Measurements from ENCODE around the gene PODN.

PODN gene

DNA sequence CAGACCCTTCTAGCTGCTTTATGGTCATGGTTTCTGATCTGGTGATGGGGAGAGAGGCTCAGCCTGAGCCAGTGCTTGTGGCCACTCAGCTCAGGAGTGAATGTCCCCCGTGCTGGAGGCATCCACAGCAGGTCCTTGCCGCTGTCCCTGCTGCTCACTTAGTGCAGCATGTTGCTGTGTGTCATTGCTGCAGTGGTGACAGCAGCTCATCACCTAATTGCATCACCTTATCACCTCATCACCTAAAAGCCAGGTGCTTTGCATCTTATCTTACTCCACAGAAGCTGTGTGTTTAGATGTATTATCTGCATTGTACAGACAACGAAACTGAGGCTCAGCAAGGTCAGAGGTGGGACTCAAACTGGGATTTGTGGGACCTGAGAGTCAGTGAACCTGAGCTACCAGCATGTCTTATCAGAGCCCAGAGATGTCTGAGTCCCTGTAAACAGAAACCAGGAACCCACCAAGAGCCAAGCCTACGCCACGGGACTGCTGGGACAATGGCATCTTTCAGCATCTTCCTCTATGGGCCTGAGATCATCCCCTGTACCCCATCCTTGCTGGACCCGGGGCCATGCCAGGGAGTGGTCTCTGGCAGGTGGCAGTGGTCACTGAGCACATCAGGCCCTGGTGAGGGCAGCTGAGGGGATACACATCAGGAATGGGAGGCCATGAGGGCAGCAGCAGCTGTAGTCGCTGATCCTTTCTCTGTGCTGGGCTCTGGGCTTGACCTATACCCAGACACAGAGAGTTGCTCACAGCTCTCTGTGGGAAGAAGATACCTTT lies 6.5 kb downstream of the PODN start:
- no peak for ATAC-seq
- TF ChIP-seq CSDC2 (CRISPR knock-in tag; IDR thresholded peaks at IDR 0.05), result no peak
- TF ChIP-seq TCF4 (CRISPR knock-in tag; IDR thresholded peaks at IDR 0.05; ENCODE audit: borderline replicate concordance), result peak; percentile 23; the same call in 1 of the 2 replicates

DNA sequence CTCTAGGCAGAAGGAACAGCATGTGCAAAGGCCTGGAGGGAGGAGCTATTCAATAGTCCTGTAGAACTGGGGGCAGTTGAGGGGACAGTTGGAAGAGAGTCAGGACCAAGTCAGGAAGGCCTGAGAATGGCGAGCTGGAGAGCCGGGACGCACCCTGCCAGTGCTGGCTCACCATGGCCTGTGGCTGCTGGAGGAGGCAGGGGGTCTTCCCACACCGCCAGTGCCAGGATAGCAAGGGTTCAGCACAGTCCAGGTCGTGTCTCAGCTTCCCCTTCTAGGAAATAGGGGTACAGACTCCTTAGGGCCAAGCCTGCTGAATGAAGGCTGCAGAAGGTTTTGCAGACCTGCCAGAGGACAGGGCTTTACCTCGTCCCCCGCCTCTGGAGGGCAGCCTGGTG lies 7.3 kb downstream of the PODN start:
- TF ChIP-seq ZFP3 (CRISPR knock-in tag; IDR thresholded peaks at IDR 0.05) (no peak), BACH2 (CRISPR knock-in tag; IDR thresholded peaks at IDR 0.05; ENCODE audit: borderline replicate concordance) (no peak), CSDC2 (CRISPR knock-in tag; IDR thresholded peaks at IDR 0.05) (no peak), TCF4 (CRISPR knock-in tag; IDR thresholded peaks at IDR 0.05; ENCODE audit: borderline replicate concordance) (no peak), RARB (CRISPR knock-in tag; IDR thresholded peaks at IDR 0.05) (no peak), ARNTL (CRISPR knock-in tag; IDR thresholded peaks at IDR 0.05; ENCODE audit: borderline replicate concordance, low read depth) (no peak), SNAI2 (CRISPR knock-in tag; IDR thresholded peaks at IDR 0.05) (no peak), ISL1 (CRISPR knock-in tag; IDR thresholded peaks at IDR 0.05) (no peak), PPARA (CRISPR knock-in tag; IDR thresholded peaks at IDR 0.05; ENCODE audit: borderline replicate concordance) (no peak), GLIS3 (CRISPR knock-in tag; IDR thresholded peaks at IDR 0.05) (no peak)
- TF ChIP-seq, protein P1, sequence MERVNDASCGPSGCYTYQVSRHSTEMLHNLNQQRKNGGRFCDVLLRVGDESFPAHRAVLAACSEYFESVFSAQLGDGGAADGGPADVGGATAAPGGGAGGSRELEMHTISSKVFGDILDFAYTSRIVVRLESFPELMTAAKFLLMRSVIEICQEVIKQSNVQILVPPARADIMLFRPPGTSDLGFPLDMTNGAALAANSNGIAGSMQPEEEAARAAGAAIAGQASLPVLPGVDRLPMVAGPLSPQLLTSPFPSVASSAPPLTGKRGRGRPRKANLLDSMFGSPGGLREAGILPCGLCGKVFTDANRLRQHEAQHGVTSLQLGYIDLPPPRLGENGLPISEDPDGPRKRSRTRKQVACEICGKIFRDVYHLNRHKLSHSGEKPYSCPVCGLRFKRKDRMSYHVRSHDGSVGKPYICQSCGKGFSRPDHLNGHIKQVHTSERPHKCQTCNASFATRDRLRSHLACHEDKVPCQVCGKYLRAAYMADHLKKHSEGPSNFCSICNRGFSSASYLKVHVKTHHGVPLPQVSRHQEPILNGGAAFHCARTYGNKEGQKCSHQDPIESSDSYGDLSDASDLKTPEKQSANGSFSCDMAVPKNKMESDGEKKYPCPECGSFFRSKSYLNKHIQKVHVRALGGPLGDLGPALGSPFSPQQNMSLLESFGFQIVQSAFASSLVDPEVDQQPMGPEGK (CRISPR knock-in tag; IDR thresholded peaks at IDR 0.05; ENCODE audit: borderline replicate concordance), result no peak
- TF ChIP-seq, protein P2, sequence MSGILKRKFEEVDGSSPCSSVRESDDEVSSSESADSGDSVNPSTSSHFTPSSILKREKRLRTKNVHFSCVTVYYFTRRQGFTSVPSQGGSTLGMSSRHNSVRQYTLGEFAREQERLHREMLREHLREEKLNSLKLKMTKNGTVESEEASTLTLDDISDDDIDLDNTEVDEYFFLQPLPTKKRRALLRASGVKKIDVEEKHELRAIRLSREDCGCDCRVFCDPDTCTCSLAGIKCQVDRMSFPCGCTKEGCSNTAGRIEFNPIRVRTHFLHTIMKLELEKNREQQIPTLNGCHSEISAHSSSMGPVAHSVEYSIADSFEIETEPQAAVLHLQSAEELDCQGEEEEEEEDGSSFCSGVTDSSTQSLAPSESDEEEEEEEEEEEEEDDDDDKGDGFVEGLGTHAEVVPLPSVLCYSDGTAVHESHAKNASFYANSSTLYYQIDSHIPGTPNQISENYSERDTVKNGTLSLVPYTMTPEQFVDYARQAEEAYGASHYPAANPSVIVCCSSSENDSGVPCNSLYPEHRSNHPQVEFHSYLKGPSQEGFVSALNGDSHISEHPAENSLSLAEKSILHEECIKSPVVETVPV (CRISPR knock-in tag; IDR thresholded peaks at IDR 0.05), result no peak
- TF ChIP-seq, protein P3, sequence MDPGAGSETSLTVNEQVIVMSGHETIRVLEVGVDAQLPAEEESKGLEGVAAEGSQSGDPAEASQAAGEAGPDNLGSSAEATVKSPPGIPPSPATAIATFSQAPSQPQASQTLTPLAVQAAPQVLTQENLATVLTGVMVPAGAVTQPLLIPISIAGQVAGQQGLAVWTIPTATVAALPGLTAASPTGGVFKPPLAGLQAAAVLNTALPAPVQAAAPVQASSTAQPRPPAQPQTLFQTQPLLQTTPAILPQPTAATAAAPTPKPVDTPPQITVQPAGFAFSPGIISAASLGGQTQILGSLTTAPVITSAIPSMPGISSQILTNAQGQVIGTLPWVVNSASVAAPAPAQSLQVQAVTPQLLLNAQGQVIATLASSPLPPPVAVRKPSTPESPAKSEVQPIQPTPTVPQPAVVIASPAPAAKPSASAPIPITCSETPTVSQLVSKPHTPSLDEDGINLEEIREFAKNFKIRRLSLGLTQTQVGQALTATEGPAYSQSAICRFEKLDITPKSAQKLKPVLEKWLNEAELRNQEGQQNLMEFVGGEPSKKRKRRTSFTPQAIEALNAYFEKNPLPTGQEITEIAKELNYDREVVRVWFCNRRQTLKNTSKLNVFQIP (CRISPR knock-in tag; IDR thresholded peaks at IDR 0.05; ENCODE audit: borderline replicate concordance, low read depth), result no peak
- ATAC-seq, result no peak

DNA sequence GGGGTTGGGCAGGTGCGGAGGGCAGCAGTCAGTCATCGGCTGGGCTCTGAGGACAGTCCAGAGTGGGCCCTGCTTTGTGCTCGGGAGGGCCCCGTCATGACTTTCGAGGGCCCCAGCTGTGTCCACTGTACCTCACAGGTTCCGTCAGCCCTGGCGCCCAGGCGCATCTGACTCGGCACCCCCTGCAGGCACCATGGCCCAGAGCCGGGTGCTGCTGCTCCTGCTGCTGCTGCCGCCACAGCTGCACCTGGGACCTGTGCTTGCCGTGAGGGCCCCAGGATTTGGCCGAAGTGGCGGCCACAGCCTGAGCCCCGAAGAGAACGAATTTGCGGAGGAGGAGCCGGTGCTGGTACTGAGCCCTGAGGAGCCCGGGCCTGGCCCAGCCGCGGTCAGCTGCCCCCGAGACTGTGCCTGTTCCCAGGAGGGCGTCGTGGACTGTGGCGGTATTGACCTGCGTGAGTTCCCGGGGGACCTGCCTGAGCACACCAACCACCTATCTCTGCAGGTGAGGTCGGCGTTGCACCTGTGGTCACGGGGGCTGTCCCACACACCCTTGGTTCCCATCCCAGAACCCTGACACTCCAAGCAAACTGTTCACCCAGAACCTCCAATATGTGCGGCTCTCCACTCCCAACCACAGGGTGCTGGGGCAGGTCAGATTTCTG lies 7.8 kb downstream of the PODN start:
- TF ChIP-seq BACH2 (CRISPR knock-in tag; IDR thresholded peaks at IDR 0.05; ENCODE audit: borderline replicate concordance) (no peak), PPARA (CRISPR knock-in tag; IDR thresholded peaks at IDR 0.05; ENCODE audit: borderline replicate concordance) (no peak), ZNF8 (CRISPR knock-in tag; IDR thresholded peaks at IDR 0.05) (no peak), CSDC2 (CRISPR knock-in tag; IDR thresholded peaks at IDR 0.05) (no peak), TOX (CRISPR knock-in tag; IDR thresholded peaks at IDR 0.05; ENCODE audit: borderline replicate concordance) (no peak), ZNF70 (CRISPR knock-in tag; IDR thresholded peaks at IDR 0.05) (no peak), ZNF565 (CRISPR knock-in tag; conservative IDR thresholded peaks at IDR 0.05; ENCODE audit: low read depth) (no peak), OSR1 (CRISPR knock-in tag; IDR thresholded peaks at IDR 0.05) (no peak), ZFP30 (CRISPR knock-in tag; IDR thresholded peaks at IDR 0.05) (no peak), GLIS3 (CRISPR knock-in tag; IDR thresholded peaks at IDR 0.05) (no peak), ZFP3 (CRISPR knock-in tag; IDR thresholded peaks at IDR 0.05) (no peak), ZC3H10 (CRISPR knock-in tag; IDR thresholded peaks at IDR 0.05) (no peak)
- TF ChIP-seq, protein P4, sequence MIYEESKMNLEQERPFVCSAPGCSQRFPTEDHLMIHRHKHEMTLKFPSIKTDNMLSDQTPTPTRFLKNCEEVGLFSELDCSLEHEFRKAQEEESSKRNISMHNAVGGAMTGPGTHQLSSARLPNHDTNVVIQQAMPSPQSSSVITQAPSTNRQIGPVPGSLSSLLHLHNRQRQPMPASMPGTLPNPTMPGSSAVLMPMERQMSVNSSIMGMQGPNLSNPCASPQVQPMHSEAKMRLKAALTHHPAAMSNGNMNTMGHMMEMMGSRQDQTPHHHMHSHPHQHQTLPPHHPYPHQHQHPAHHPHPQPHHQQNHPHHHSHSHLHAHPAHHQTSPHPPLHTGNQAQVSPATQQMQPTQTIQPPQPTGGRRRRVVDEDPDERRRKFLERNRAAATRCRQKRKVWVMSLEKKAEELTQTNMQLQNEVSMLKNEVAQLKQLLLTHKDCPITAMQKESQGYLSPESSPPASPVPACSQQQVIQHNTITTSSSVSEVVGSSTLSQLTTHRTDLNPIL (CRISPR knock-in tag; IDR thresholded peaks at IDR 0.05; ENCODE audit: low read depth), result no peak
- TF ChIP-seq, protein P5, sequence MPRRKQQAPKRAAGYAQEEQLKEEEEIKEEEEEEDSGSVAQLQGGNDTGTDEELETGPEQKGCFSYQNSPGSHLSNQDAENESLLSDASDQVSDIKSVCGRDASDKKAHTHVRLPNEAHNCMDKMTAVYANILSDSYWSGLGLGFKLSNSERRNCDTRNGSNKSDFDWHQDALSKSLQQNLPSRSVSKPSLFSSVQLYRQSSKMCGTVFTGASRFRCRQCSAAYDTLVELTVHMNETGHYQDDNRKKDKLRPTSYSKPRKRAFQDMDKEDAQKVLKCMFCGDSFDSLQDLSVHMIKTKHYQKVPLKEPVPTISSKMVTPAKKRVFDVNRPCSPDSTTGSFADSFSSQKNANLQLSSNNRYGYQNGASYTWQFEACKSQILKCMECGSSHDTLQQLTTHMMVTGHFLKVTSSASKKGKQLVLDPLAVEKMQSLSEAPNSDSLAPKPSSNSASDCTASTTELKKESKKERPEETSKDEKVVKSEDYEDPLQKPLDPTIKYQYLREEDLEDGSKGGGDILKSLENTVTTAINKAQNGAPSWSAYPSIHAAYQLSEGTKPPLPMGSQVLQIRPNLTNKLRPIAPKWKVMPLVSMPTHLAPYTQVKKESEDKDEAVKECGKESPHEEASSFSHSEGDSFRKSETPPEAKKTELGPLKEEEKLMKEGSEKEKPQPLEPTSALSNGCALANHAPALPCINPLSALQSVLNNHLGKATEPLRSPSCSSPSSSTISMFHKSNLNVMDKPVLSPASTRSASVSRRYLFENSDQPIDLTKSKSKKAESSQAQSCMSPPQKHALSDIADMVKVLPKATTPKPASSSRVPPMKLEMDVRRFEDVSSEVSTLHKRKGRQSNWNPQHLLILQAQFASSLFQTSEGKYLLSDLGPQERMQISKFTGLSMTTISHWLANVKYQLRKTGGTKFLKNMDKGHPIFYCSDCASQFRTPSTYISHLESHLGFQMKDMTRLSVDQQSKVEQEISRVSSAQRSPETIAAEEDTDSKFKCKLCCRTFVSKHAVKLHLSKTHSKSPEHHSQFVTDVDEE (CRISPR knock-in tag; IDR thresholded peaks at IDR 0.05), result no peak
- TF ChIP-seq, protein P1 (CRISPR knock-in tag; IDR thresholded peaks at IDR 0.05; ENCODE audit: borderline replicate concordance), result no peak
- TF ChIP-seq, protein P3 (CRISPR knock-in tag; IDR thresholded peaks at IDR 0.05; ENCODE audit: borderline replicate concordance, low read depth), result no peak
- ATAC-seq, result no peak

Measured in SK-N-SH treated with all-trans-retinoic acid at 6 μM for 48 hours (cell line).